ENCODE measurements around the gene SORD. TPM values are rescaled to one million over a fixed set of nuclear protein-coding genes. Genes with fewer than 3 reads are reported as not detected.
A peak's percentile ranks its signal among the peaks of the same experiment; 100 is the strongest.
"Not testable (repeated sequence)": the region's sequence is repeated elsewhere in the genome, so short reads cannot be mapped to it uniquely, and the experiment has no call there.

Gene SORD
- total RNA-seq, 1 experiment from 2014 or later, result 123 TPM

DNA sequence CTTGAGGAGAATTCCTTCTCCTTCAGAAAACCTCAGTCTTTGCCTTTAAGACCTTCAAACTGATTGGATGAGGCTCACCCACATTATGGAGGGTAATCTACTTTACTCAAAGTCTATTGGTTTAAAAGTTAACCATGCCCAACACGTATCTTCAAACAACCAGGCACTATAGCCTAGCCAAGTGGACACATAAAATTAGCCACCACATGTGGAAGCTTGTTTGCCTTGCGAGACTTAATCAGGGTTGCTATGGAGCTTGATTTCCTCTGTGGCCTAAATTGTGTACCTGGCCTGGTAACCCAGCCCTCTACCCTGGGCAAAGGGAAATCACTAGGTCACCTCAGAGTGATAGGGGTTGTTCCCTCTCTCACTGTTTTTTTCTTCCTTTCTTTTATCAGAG lies 19.9 kb downstream of the SORD start:
- DNase-seq (ENCODE audit: low read depth, low spot score); in situ Hi-C loops (cut with HindIII; ENCODE audit: low pct_unique_long_range_greater_than_20kb, low sequenced_read_pairs): not testable (repeated sequence)

DNA sequence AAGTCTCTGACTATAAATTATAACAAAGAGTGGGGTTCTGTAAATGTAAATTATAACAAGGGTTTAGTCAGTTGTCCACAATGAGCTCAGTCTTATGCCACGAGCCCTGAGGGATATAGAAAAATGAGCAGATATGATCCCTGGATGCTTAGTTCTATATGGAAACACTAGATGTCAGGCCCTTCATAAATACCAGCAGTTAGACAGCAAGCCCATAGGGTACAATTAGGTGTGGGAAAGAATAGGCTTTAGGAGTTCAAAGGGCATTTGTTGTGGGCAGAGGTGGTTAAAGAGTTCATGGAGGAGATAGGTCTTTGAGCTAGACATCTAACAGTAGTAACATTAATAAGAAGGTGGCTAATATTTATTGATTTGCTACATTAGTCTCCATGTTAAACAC lies 21.3 kb downstream of the SORD start:
- in situ Hi-C loops (cut with HindIII; ENCODE audit: low pct_unique_long_range_greater_than_20kb, low sequenced_read_pairs); DNase-seq (ENCODE audit: low read depth, low spot score): not testable (repeated sequence)

DNA sequence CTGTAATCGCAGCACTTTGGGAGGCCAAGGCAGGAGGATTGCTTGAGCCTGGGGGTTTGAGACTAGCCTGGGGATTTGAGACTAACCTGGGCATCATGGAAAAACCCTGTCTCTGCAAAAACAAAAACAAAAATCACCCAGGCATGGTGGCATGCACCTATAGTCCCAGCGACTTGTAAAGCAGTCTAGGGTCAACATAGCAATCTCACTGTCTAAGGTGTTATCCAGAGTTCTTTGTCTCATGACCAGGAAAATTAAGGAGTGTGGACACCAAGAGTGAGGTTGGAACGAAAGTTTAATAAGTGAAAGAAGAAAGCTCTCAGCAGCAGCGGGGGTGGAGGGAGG lies 25.4 kb downstream of the SORD start:
- DNase-seq (ENCODE audit: low read depth, low spot score); in situ Hi-C loops (cut with HindIII; ENCODE audit: low pct_unique_long_range_greater_than_20kb, low sequenced_read_pairs): not testable (repeated sequence)

DNA sequence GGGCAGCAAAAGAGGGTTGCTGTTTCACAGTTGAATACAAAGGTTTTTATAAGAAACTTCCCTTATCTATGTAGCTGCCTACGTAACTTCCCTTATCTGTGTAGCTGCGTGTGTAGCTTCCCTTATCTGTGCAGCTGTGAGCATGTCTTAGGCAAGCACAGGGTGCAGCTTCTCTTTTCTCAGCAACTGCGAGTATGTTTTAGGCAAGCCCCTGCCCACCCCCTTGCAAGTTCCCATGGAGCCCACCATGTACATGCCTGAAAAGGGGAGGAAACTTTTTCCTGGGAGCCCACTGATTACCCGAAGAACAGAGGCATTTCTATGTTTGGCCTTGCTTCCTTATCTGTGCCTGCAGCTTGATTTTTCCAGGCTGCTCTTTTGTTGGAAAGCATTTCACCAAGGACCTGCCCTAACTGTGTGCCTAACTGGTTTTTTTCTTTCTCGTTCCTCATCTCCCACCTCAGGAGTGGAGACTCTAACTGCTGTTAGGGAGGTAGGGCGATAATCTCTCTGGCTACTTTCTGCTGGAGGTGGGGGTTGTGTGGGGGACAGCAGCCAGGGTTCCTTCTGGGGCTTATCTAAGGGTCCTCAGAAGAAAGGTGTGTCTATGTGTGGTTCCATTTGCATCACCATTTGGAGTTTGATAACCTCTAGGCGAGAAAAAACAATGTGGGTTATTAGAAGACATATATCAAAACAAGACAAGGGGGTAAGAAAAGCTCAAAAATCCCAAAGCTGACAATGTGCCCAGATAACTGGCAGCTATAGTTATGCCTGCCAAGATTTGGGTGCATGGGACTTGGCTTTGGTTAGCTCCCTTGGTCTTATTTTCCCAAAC lies 26.0 kb downstream of the SORD start:
- DNase-seq (ENCODE audit: low read depth, low spot score), result no peak
- in situ Hi-C loops (cut with HindIII; ENCODE audit: low pct_unique_long_range_greater_than_20kb, low sequenced_read_pairs), result no loop called here

DNA sequence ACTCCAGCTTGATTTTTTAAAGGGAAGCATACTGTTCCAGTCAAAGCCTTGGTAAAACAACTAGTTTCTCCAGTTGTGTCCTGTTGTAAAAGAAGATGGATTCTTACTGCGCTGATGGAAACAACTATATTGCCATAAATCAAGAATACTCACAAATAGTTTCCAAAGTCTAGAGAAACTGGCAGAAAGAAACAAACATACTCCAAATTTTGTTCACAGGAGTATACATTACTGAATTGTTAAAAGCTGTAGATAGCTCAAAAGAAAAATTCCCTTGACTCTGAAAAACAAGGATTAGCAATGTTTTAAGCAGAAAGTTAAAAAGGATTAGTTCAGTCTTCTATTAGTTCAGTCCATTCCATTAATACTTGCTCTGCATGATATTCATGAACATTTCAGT lies 27.6 kb downstream of the SORD start:
- DNase-seq (ENCODE audit: low read depth, low spot score), result no peak
- in situ Hi-C loops (cut with HindIII; ENCODE audit: low pct_unique_long_range_greater_than_20kb, low sequenced_read_pairs), result no loop called here

DNA sequence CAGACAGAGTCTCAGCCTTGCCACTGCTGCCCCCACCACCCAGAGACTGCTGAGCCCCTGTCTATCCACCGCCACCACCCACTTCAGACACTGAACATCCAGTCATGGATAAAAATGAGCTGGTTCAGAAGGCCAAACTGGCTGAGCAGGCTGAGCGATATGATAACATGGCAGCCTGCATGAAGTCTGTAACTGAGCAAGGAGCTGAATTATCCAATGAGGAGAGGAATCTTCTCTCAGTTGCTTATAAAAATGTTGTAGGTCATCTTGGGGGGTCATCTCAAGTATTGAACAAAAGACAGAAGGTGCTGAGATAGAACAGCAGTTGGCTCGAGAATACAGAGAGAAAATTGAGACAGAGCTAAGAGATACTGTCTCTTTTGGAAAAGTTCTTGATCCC lies 29.7 kb downstream of the SORD start:
- in situ Hi-C loops (cut with HindIII; ENCODE audit: low pct_unique_long_range_greater_than_20kb, low sequenced_read_pairs); DNase-seq (ENCODE audit: low read depth, low spot score): not testable (repeated sequence)

DNA sequence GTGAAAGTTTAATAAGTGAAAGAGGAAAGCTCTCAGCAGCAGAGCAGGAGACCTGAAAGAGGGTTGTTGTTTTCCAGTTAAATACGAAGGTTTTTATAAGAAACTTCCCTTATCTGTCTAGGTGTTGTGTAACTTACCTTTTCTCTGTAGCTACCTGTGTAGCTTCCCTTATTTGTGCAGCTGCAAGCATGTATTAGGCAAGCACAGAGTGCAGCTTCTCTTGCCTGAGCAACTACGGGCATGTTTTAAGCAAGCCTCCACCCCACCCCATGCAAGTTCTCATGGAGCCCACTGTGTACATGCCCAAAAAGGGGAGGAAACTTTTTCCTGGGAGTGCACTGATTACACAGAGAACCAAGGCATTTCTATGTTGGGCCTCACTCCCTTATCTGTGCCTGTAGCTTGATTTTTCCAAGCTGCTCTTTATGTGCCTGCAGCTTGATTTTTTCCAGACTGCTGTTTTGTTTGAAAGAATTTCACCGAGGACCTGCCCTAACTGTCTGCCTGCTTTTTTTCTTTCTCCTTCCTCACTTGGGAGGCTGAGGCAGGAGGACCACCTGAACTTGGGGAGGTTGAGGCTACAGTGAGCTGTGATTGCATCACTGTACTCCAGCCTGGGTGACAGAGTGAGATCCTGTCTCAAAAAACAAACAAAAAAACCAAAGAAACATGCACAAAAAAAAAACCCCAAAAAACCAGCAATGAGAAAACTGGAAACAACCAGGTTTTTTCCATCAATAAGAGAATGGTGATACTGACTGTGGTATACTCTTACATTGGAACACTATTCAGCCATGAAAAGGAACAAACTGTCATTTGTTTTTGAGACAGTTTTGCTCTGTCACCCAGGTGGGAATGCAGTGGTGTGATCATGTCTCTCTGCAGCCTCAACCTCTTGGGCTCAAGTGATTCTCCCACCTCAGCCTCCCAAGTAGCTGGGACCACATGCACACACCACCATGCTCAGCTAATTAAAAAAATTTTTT lies 36.0 kb downstream of the SORD start:
- DNase-seq (ENCODE audit: low read depth, low spot score); in situ Hi-C loops (cut with HindIII; ENCODE audit: low pct_unique_long_range_greater_than_20kb, low sequenced_read_pairs): not testable (repeated sequence)

DNA sequence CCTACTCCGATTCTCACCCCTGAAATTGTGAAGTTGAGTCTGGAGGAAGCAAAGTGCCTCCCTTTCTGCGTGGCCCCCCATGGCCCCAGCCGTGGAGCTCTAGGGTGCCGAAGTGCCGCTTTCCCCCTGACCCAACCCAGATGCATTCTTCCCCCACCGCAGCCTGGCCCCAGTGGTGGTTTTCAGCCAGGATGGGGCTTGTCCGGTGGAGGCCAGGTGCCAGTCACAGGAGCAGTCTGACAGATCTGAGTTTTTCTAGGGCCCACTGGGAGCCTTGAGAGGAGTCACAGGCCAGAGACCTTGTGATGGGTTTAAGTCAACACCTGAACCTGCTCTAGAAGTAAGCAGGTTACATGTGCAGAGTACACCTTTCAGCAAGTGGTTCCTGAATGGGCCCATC lies 39.3 kb downstream of the SORD start:
- DNase-seq (ENCODE audit: low read depth, low spot score); in situ Hi-C loops (cut with HindIII; ENCODE audit: low pct_unique_long_range_greater_than_20kb, low sequenced_read_pairs): not testable (repeated sequence)

DNA sequence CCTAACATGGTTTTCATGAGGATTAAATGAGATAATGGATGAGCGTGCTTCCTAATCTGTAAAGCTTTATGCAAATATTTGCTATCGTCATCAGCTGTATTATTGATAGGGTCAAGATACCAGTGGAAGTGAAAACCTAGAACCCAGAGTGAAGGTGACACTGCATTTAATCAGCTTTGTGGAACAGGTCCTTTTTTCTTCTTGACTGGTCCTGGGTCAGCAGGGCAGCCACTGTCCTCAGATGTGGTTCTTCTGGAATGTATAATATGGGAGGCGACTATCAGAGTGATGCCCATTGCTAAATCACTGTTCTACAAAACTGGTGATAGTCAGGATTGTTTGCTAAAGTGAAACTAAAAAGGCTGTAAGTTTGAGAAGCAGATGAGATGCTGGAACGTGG lies 41.4 kb downstream of the SORD start:
- DNase-seq (ENCODE audit: low read depth, low spot score), result peak; percentile 23
- in situ Hi-C loops (cut with HindIII; ENCODE audit: low pct_unique_long_range_greater_than_20kb, low sequenced_read_pairs), result no loop called here

DNA sequence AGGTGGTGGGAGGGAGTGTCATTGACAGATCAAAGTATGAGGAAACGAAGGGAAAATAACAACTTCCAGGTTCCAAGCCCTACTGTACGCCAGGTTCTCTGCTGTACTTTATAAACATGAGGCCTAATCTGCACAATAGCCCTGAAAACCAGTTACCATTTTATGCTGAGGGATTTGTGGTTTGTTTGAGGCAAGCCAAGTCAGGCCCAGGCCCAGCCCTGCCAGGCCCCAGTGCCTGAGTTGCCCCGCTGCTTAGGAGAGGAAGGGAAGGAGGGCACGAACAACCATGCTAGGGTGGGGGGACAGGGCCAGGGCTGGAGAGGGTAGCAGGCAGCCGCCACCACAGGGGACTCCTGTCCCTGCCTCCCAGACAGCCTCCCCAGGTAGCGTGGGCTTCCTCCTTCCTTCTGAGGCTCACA lies 47.0 kb downstream of the SORD start:
- DNase-seq (ENCODE audit: low read depth, low spot score); in situ Hi-C loops (cut with HindIII; ENCODE audit: low pct_unique_long_range_greater_than_20kb, low sequenced_read_pairs): not testable (repeated sequence)

DNA sequence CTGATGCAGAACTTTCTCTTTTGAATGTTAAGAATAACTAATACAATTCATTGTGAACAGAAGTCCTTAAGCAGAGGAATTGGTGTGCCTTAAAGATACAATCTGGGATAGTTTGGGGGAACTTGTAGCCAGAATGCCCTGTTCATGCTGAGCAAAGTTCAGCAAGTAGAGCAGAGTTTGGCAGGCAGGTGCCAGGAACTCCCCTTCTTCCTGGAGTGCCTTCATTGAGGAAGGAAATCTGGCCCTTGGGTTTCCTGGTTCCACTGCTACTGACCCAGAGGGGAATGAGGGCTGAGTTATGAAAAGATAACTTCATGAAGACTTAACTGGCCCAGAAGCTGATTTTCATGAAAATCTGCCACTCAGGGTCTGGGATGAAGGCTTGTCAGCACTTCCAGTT lies 50.6 kb downstream of the SORD start:
- DNase-seq (ENCODE audit: low read depth, low spot score); in situ Hi-C loops (cut with HindIII; ENCODE audit: low pct_unique_long_range_greater_than_20kb, low sequenced_read_pairs): not testable (repeated sequence)

DNA sequence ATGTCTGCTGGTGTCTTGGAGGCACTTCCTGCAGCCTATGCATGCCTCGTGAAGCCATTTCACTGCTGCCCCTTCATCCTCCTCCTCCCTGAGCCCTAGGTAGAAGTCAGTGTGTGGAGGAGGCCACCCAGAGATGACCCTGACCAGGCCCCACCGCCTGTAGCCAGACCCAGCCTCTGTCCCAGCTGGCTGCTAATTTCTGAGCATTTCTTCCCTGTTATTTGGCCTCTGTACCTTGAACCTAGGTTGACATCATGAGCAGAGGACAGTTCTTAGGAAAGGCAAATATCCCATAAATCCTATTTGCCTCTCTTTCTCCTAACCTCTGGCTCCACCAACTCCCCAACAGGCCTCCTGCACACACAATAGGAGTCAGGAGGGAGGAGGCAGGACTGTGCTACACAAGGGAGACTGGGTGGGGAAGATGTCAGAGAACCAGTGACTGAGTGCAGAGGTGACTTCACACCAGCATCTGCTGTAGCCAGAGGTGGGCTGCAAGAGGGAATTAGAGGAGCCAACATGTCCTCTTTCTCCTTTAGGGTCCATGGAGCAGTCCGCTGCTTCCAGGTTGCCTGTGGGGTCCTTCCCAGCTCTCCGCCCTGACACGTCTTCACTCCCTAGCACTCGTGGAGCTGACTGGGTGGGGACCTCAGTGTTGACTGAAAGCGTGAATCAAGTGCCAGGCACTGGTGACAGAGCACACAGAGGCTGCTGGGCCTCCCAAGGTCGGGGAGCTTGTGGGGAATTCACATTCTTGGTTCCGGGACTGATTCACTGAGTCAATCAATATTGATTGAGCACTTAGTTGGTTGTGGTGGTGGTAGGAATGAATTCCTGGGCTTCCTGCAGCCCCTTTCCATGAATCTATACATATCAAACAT lies 52.7 kb downstream of the SORD start:
- in situ Hi-C loops (cut with HindIII; ENCODE audit: low pct_unique_long_range_greater_than_20kb, low sequenced_read_pairs); DNase-seq (ENCODE audit: low read depth, low spot score): not testable (repeated sequence)

DNA sequence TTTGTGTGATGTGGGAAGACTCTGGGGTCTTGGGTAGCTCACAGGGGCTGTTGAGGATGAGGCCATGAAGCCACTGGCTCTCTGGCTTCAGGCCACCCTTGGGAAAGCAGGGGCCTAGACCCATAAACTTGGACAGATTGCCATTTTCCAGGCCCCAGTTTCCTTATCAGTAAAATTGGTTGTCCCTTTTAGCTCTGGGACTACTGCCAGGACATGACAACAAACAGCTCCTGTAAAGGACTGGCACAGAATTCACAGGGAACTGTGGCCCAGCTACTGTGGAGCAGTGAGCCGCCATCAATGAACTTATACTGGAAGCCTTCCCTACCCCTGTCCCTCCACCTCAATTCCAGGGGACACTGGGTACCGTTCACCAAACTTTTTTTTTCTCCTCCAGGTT lies 54.4 kb downstream of the SORD start:
- in situ Hi-C loops (cut with HindIII; ENCODE audit: low pct_unique_long_range_greater_than_20kb, low sequenced_read_pairs); DNase-seq (ENCODE audit: low read depth, low spot score): not testable (repeated sequence)

DNA sequence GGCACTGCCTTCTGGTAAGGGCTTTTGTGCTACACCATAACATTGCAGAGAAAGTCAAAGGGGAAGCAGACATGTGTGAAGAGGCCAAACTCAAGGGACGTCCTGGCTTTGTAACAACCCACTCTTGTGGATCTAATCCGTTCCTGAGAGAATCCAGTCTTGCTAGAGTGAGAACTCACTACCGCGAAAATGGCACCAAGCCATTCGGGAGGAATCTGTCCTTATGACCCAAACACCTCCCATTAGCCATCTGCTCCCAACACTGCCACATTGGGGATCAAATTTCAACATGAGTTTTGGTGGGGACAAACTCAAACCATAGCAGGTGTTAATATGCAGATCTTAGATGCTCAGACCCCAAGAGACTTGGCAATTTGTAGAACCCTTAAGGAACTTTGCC lies 56.2 kb downstream of the SORD start:
- in situ Hi-C loops (cut with HindIII; ENCODE audit: low pct_unique_long_range_greater_than_20kb, low sequenced_read_pairs); DNase-seq (ENCODE audit: low read depth, low spot score): not testable (repeated sequence)

DNA sequence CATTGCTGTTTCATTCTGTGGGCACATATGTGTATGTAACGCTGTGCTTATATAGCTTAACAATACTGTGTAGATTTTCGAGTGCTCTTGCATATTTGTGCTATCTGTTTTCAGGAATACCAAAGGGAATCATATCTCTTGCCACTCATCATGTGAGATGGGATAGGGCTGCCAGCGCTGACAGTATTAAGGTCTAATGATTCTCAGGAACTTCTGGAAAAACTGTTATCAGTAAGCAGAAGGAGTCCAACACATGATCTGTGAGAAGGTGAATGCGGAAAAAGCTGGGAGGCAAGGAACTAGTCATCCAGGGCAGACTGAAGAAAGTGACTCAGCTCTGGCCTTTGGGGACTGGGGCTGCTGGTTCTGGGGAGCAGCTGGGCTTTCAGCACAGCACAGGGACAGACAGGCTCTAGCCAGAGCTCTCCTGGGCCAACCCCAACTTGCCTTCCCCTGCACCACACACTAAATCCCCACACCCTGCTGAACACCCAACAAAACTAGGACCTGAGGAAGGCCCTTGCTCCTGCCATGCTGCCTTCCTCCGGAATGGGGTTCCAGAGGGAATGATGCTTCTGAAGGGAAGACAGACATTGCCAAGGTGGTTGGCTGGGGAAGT lies 56.7 kb downstream of the SORD start:
- in situ Hi-C loops (cut with HindIII; ENCODE audit: low pct_unique_long_range_greater_than_20kb, low sequenced_read_pairs); DNase-seq (ENCODE audit: low read depth, low spot score): not testable (repeated sequence)

DNA sequence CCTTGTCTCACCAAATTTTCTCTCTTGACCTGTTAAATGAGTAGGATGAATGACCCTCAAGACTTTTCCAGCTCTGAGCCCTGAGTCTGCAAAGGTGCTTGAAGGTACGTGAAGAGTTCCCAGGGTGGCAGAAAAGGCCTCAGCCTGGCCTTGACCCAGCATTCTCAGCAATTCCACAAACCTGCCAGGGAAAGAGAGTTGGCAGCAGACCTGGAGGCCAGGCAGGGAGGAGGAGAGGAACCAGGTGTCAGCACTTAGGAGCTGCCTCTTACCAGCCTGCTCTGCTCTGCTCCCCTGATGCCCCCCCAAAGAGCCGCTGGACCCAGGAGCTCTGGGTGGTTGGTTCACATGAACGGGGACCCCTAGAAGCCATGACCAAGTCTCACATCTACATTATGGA lies 57.6 kb downstream of the SORD start:
- DNase-seq (ENCODE audit: low read depth, low spot score); in situ Hi-C loops (cut with HindIII; ENCODE audit: low pct_unique_long_range_greater_than_20kb, low sequenced_read_pairs): not testable (repeated sequence)

DNA sequence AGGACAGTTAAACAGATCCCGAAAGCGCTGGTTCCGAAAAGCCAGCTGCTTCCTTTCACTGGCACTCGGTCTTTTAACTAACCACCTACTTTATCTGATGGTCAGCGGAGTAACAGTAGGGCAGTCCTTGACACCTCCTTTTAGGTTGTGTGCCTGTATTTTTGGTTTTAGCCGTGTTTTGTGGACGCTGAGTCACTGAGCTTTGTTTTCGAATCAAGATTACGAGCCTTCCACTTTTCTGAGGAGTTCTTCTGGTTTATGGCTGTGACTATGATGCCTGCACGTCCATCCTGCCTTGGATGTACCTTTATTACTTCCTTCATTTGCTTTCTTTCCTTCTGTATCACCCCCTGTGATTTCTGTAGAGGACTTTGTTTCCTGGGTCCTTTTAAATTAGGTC lies 59.4 kb downstream of the SORD start:
- DNase-seq (ENCODE audit: low read depth, low spot score); in situ Hi-C loops (cut with HindIII; ENCODE audit: low pct_unique_long_range_greater_than_20kb, low sequenced_read_pairs): not testable (repeated sequence)
